Esophagus muscularis mucosa (tissue), 4 donors: ENCODE measurements around the gene TULP3.

Experiments
- CTCF ChIP-seq, 3 experiments: fragments of 200-600 bp in 2 of 3; fragments of 450-650 bp in 1 of 3; sonication (generic) in 2 of 3; IDR thresholded peaks; one replicate each; pipeline ENCODE4 v1.5.1; 2017 to 2019; ENCODE audit warnings: antibody characterized with exemption in 3 of 3, mild to moderate bottlenecking in 2 of 3, moderate library complexity in 1 of 3
- EP300 ChIP-seq: sonication (generic); formaldehyde crosslinking; IDR thresholded peaks from one replicate; pipeline ENCODE4 v1.6.1; 2017; ENCODE audit warnings: antibody characterized with exemption
- POLR2A ChIP-seq: fragments of 450-650 bp; IDR thresholded peaks from one replicate; pipeline ENCODE4 v1.6.1; 2017; ENCODE audit warnings: antibody characterized with exemption, moderate library complexity, mild to moderate bottlenecking, low read depth
- POLR2AphosphoS5 ChIP-seq, 2 donors: sonication (generic); formaldehyde crosslinking; IDR thresholded peaks; one replicate each; pipeline ENCODE4 v1.6.1; 2017; ENCODE audit warnings: antibody characterized with exemption in 2 of 2

GRCh38 chr12:2891240-2892053, 756 bp downstream of the TULP3 start:
- TF ChIP-seq POLR2AphosphoS5 (IDR thresholded peaks at IDR 0.05) (peak in 1 of 2 donors; percentile 23), EP300 (no peak), CTCF (IDR thresholded peaks at IDR 0.05) (no peak), POLR2A (no peak)
